Endothelial cell of umbilical vein (primary cell): Measurements from ENCODE around the gene IL3RA. TPM values are rescaled to one million over a fixed set of nuclear protein-coding genes. Genes with fewer than 3 reads are reported as not detected.
A peak's percentile ranks its signal among the peaks of the same experiment; 100 is the strongest.

Experiments
- BruUV-seq: library from RNA; stranded (reverse); fragments of 400-500 nt; replicated peaks from 2 replicates; lab custom pipeline; 2021; lab: Mats Ljungman, UMichigan
- CTCF ChIA-PET: fragments of 300-600, 350-600 bp; sonication (Branson Sonifier 250); formaldehyde crosslinking; loops from one replicate; lab custom pipeline; 2021; ENCODE audit warnings: antibody characterized with exemption, inconsistent platforms; lab: Charles Lee
- POLR2A ChIA-PET: fragments of 300-600, 350-600 bp; sonication (Branson Sonifier 250); formaldehyde crosslinking; loops from one replicate; lab custom pipeline; 2021; ENCODE audit warnings: antibody characterized with exemption, inconsistent platforms; lab: Charles Lee
- DNase-seq: peaks from one replicate; pipeline ENCODE4 v3.0.0-alpha.2; 2011; ENCODE audit warnings: low read depth, low spot score
- FAIRE-seq: peaks from 2 replicates; lab custom pipeline; 2011; peaks lifted over from hg19 to GRCh38; lab: Jason Lieb, UNC
- H2AFZ ChIP-seq: 2 replicates; pipeline ENCODE4 v1.6.0; 2012; ENCODE audit warnings: low read depth, low read length, control low read depth, inconsistent platforms
- H3K27ac ChIP-seq: 2 replicates; pipeline ENCODE4 v1.5.1; 2011; ENCODE audit warnings: low read depth, mild to moderate bottlenecking, control low read depth, low read length, moderate library complexity; ENCODE audit not compliant: insufficient read depth
- H3K27me3 ChIP-seq, 2 experiments: 2 replicates each; pipeline versions ENCODE4 v1.6.0 to v1.6.1; 2011; ENCODE audit warnings: low read length in 2 of 2, mixed read lengths in 1 of 2; ENCODE audit not compliant: control insufficient read depth in 2 of 2, insufficient read depth in 2 of 2
- H3K36me3 ChIP-seq, 2 experiments: 2 replicates in 1 of 2; 3 replicates in 1 of 2; pipeline ENCODE4 v1.5.1; 2011; ENCODE audit warnings: low read length in 2 of 2, mild to moderate bottlenecking in 1 of 2, moderate library complexity in 1 of 2; ENCODE audit not compliant: control insufficient read depth in 2 of 2, insufficient read depth in 2 of 2; ENCODE audit errors: extremely low read depth in 1 of 2
- H3K4me1 ChIP-seq: 3 replicates; pipeline ENCODE4 v1.5.1; 2011; ENCODE audit warnings: mild to moderate bottlenecking, low read length; ENCODE audit not compliant: control insufficient read depth, insufficient read depth; ENCODE audit errors: extremely low read depth
- H3K4me2 ChIP-seq: 2 replicates; pipeline ENCODE4 v1.6.1; 2011; ENCODE audit warnings: low read length, control low read depth, mixed read lengths; ENCODE audit not compliant: insufficient read depth
- H3K4me3 ChIP-seq, 3 experiments: fragments of 200-600 bp in 1 of 3; sonication (generic), shearing (Covaris generic) in 1 of 3; replicated peaks in 1 of 3; 2 replicates each; pipeline ENCODE4 v1.5.1; 2011 to 2016; ENCODE audit warnings: control low read depth in 3 of 3, low read length in 3 of 3, mild to moderate bottlenecking in 2 of 3, inconsistent platforms in 1 of 3, low read depth in 1 of 3, moderate library complexity in 1 of 3; ENCODE audit not compliant: insufficient read depth in 1 of 3
- H3K79me2 ChIP-seq: 2 replicates; pipeline ENCODE4 v1.6.0; 2012; ENCODE audit warnings: low read length, inconsistent platforms; ENCODE audit not compliant: control insufficient read depth, insufficient read depth
- H3K9ac ChIP-seq: replicated peaks from 2 replicates; pipeline ENCODE3; 2011; ENCODE audit warnings: low read length, control low read depth; ENCODE audit not compliant: insufficient read depth; ENCODE audit errors: extremely low read depth
- H3K9me1 ChIP-seq: replicated peaks from 3 replicates; pipeline ENCODE4 v1.6.0; 2011; ENCODE audit warnings: mild to moderate bottlenecking, low read length; ENCODE audit not compliant: control insufficient read depth, insufficient read depth; ENCODE audit errors: extremely low read depth
- H3K9me3 ChIP-seq: replicated peaks from 2 replicates; pipeline ENCODE4 v1.5.1; 2012; ENCODE audit warnings: low read length, inconsistent platforms; ENCODE audit not compliant: control insufficient read depth, insufficient read depth
- H4K20me1 ChIP-seq: replicated peaks from 2 replicates; pipeline ENCODE3; 2011; ENCODE audit warnings: mild to moderate bottlenecking, low read length; ENCODE audit not compliant: control insufficient read depth, insufficient read depth; ENCODE audit errors: extremely low read depth
- CTCF ChIP-seq, 2 donors: IDR thresholded peaks; 1 replicate in 1 of 2; 2 replicates in 1 of 2; pipeline ENCODE4 v1.5.1; 2011; ENCODE audit warnings: low read length in 2 of 2, mild to moderate bottlenecking in 2 of 2, moderate library complexity in 2 of 2, control low read depth in 1 of 2, inconsistent platforms in 1 of 2, low read depth in 1 of 2; ENCODE audit not compliant: insufficient read depth in 1 of 2; ENCODE audit errors: extremely low read depth in 1 of 2
- EZH2 ChIP-seq: IDR thresholded peaks from 2 replicates; pipeline ENCODE4 v1.6.1; 2012; ENCODE audit warnings: borderline replicate concordance, low read depth, mild to moderate bottlenecking, moderate library complexity, low read length, inconsistent platforms; ENCODE audit not compliant: severe bottlenecking
- GATA2 ChIP-seq: IDR thresholded peaks from 2 replicates; pipeline ENCODE4 v1.7.0; 2011; ENCODE audit warnings: low read depth, mild to moderate bottlenecking, moderate library complexity, mixed read lengths, low read length; ENCODE audit not compliant: insufficient read length, insufficient read depth
- JUN ChIP-seq: IDR thresholded peaks from 2 replicates; pipeline ENCODE4 v1.6.1; 2011; ENCODE audit warnings: borderline replicate concordance, low read depth; ENCODE audit not compliant: insufficient read length, insufficient read depth
- MAX ChIP-seq: IDR thresholded peaks from 2 replicates; pipeline ENCODE4 v1.6.1; 2011; ENCODE audit not compliant: insufficient read depth, insufficient read length
- MYC ChIP-seq: IDR thresholded peaks from one replicate; pipeline ENCODE4 v1.6.1; 2011; ENCODE audit warnings: mild to moderate bottlenecking, low read depth, low read length
- POLR2A ChIP-seq: IDR thresholded peaks from 2 replicates; pipeline ENCODE4 v1.6.1; 2012; ENCODE audit warnings: low read depth, mild to moderate bottlenecking, control low read depth, low read length
- POLR2AphosphoS5 ChIP-seq: IDR thresholded peaks from 2 replicates; pipeline ENCODE4 v1.6.1; 2012; ENCODE audit warnings: low read depth, mild to moderate bottlenecking, control low read depth, low read length, moderate library complexity; ENCODE audit not compliant: insufficient read depth
- dilution Hi-C: fragments of 300-500 bp; cut with MboI; formaldehyde crosslinking; loops from one replicate; pipeline ENCODE4 v1.15.0; 2019; ENCODE audit warnings: low sequenced_read_pairs; ENCODE audit not compliant: extremely low pct_ligation_motif_present
- intact Hi-C: fragments of 100-400 bp; cut with micrococcal nuclease; formaldehyde crosslinking; loops from one replicate; pipeline ENCODE4 v1.10.0; 2022
- polyA plus RNA-seq, 4 experiments: library from polyadenylated mRNA; depleted of rRNA in 3 of 4; stranded (reverse) in 3 of 4; unstranded in 1 of 4; fragments of >200 nt; gene quantifications; 2 replicates each; pipeline versions ENCODE4 v1.2.1 to v1.2.3, GENCODE V29; 2011 to 2012; ENCODE audit warnings: missing spikeins in 1 of 4
- total RNA-seq: library from RNA; stranded (reverse); gene quantifications from 2 replicates; pipeline ENCODE4 v1.2.3, GENCODE V29; 2021

The IL3RA gene
- total and polyA plus RNA-seq, 2 donors (not counting 3 experiments of a cell fraction or from before 2014, with no cell fraction given) = 28.9 to 35.1 TPM

- Histone ChIP-seq H3K36me3 (peaks cover 2 to 24% of the 10 kb centered on the region in 2 experiments), H3K79me2 (no peaks in the 10 kb centered on the region), H4K20me1 (no peaks in the 10 kb centered on the region), H3K4me1 (no peaks in the 10 kb centered on the region), H3K4me2 (no peak overlapping the region), H3K9ac (no peak overlapping the region), H3K27me3 (no peaks in the 10 kb centered on the region), H3K4me3 (no peak overlapping the region), H3K27ac (no peak overlapping the region), H3K9me3 (no peaks in the 10 kb centered on the region), H2AFZ (no peak overlapping the region), H3K9me1 (no peaks in the 10 kb centered on the region)
- no TSS peak for BruUV-seq
- POLR2A ChIA-PET = no interaction called here
- no peak for TF ChIP-seq JUN
- peak; percentile 39 for TF ChIP-seq POLR2A
- CTCF ChIA-PET = no interaction called here
- DNase-seq (no peak), FAIRE-seq (no peak)
- dilution Hi-C loops (no loop called here), intact Hi-C loops (no loop called here)
Measured at GRCh38 chrX:1419545-1420355, 83.2 kb downstream of the IL3RA start.

GRCh38 chrX:1420371-1420770 lies 83.8 kb downstream of the IL3RA start:
- dilution Hi-C loops = no loop called here
- Histone ChIP-seq H3K79me2 (no peaks in the 10 kb centered on the region), H2AFZ (no peak overlapping the region), H3K27me3 (no peaks in the 10 kb centered on the region), H3K36me3 (peaks cover 2 to 24% of the 10 kb centered on the region in 2 experiments), H3K27ac (no peak overlapping the region), H3K4me3 (no peak overlapping the region), H3K9me1 (no peaks in the 10 kb centered on the region), H3K4me1 (no peaks in the 10 kb centered on the region), H4K20me1 (no peaks in the 10 kb centered on the region), H3K9ac (no peak overlapping the region), H3K9me3 (no peaks in the 10 kb centered on the region), H3K4me2 (no peak overlapping the region)
- TF ChIP-seq POLR2AphosphoS5 = no peak
- no peak for TF ChIP-seq GATA2
- no peak for TF ChIP-seq MAX
- TF ChIP-seq EZH2 = no peak
- no peak for TF ChIP-seq CTCF (IDR thresholded peaks at IDR 0.05; ENCODE audit: extremely low read depth in 1 of 2, insufficient read depth in 1 of 2, low read depth in 1 of 2, low read length in 2 of 2)
- no peak for TF ChIP-seq MYC
- TF ChIP-seq JUN = no peak
- FAIRE-seq (no peak), DNase-seq (no peak)
- CTCF ChIA-PET = no interaction called here
- no TSS peak for BruUV-seq
- intact Hi-C loops = no loop called here
- POLR2A ChIA-PET = no interaction called here
